Measurements from ENCODE around the gene BAG5. TPM values are rescaled to one million over a fixed set of nuclear protein-coding genes. Genes with fewer than 3 reads are reported as not detected.
"Not testable (repeated sequence)": the region's sequence is repeated elsewhere in the genome, so short reads cannot be mapped to it uniquely, and the experiment has no call there.

The BAG5 gene
- 26.9 and 28.8 TPM in 2 replicates for total RNA-seq

DNA sequence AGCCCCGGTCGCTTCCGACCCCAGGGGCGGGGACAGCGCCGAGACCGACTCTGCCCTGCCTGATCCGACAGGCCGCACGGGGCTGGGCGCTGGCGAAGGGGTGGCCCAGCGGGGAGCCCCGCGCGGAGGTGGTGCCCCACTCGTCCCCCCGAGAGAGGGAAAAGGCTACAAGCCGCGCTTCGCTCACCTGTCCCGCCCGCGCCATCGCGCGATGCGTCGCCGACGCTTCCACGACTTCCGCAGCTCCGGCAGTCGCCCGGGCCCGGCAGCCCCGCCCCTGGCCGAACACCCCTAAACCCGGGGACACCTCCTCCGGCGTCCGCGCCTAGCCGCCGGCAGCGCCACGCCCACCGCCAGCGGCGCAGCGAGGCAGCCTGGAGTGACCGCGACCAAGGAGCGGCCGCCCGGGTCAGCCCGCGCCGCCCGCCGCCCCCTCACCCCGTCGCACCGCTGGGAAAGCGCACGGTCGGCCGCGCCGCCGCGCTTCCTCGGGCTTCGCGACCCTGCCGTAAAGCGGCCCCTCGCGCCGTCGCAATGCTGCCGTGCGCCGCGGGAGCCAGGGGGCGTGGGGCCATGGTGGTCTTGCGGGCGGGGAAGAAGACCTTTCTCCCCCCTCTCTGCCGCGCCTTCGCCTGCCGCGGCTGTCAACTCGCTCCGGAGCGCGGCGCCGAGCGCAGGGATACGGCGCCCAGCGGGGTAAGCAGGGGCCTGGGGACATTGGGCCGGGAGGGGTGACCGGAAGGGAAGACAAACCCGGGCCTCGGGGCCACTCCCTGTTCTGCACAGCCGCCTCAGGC lies at the start of gene BAG5, which contains the start of gene COA8:
Gene BAG5, minus strand, starts transcription at position 229 of the 797 bp plus-strand sequence. CDS start 1,493 bp downstream, outside the sequence.
Gene COA8, plus strand, starts transcription at position 532 of the 797 bp plus-strand sequence. Its CDS starts 42 bp downstream, at position 574.
- Mint-ChIP-seq H3K27me3 (no peaks in the 10 kb centered on the region), H3K4me3 (peak within 1 kb of the TSS; percentile 89), H3K4me1 (peaks cover 52% of the 10 kb centered on the region), H3K36me3 (ENCODE audit: low read depth) (peaks cover 40% of the 10 kb centered on the region), H3K27ac (peak within 1 kb of the TSS; percentile 79), H3K9me3 (no peaks in the 10 kb centered on the region)
- POLR2A ChIA-PET, result interaction anchor here (0.7 to 2.1 kb wide), 8 partner anchors 33 to 228 kb away, joined by 3 to 15 read pairs (median 4); partner anchors contain the start of genes EIF5 and KLC1
- CTCF ChIA-PET, result interaction anchor here (0.6 to 1.1 kb wide), 2 partner anchors 9 to 868 kb away, joined by 3 to 4 read pairs; no protein-coding TSS in a partner anchor
- intact Hi-C loops (cut with micrococcal nuclease), result loop anchor here (1.0 to 10.0 kb wide), 6 partner anchors 35 to 282 kb away; partner anchors contain the start of genes EIF5, KLC1, MARK3 and PPP1R13B
- ATAC-seq (ENCODE audit: low read depth) (peak; percentile 79), DNase-seq (peak; percentile 89)
- no peak for TF ChIP-seq CTCF (IDR thresholded peaks at IDR 0.05)

- no peak overlapping the region for H3K27ac Mint-ChIP-seq
- H3K9me3 Mint-ChIP-seq, result peaks cover 6% of the 10 kb centered on the region
- H3K27me3 Mint-ChIP-seq, result peaks cover 8% of the 10 kb centered on the region
- no peak for TF ChIP-seq CTCF (IDR thresholded peaks at IDR 0.05)
- DNase-seq (no peak), ATAC-seq (ENCODE audit: low read depth) (no peak)
- peaks cover 3% of the 10 kb centered on the region for H3K36me3 Mint-ChIP-seq (ENCODE audit: low read depth)
- CTCF ChIA-PET, result no interaction called here
- intact Hi-C loops (cut with micrococcal nuclease), result no loop called here
- POLR2A ChIA-PET, result no interaction called here
- H3K4me3 Mint-ChIP-seq, result no peak overlapping the region
- H3K4me1 Mint-ChIP-seq, result peaks cover 18% of the 10 kb centered on the region
Measured at GRCh38 chr14:103611215-103611614, 48.8 kb upstream of the BAG5 start.

DNA sequence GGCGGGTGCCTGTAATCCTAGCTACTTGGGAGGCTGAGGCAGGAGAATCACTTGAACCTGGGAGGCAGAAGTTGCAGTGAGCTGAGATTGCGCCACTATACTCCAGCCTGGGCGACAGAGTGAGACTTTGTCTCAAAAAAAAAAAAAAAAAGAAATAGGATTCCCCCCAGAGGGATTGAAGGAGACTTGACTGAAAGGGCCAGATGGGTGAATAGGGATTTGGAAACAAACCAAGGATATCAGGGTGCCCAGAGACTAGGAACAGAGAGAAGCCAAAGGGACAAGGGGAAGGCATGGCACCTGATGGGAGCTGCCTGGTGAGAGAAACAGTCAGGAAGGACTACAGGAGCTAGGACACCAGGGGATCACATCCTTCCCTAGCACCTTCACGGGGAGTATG lies 46.6 kb upstream of the BAG5 start:
- H3K36me3 Mint-ChIP-seq (ENCODE audit: low read depth); DNase-seq; intact Hi-C loops (cut with micrococcal nuclease); POLR2A ChIA-PET; H3K4me3 Mint-ChIP-seq; H3K27ac Mint-ChIP-seq; ATAC-seq (ENCODE audit: low read depth); H3K9me3 Mint-ChIP-seq; H3K27me3 Mint-ChIP-seq: not testable (repeated sequence)
- CTCF ChIA-PET, result interaction anchor here (1.0 kb wide), 1 partner anchor 71 kb away, joined by 3 read pairs; no protein-coding TSS in a partner anchor
- H3K4me1 Mint-ChIP-seq, result peaks cover 18% of the 10 kb centered on the region

GRCh38 chr14:103607822-103608221 lies 45.4 kb upstream of the BAG5 start:
- CTCF ChIA-PET, result no interaction called here
- no peak for TF ChIP-seq CTCF (IDR thresholded peaks at IDR 0.05)
- no peak overlapping the region for H3K27ac Mint-ChIP-seq
- peaks cover 6% of the 10 kb centered on the region for H3K27me3 Mint-ChIP-seq
- peaks cover 18% of the 10 kb centered on the region for H3K4me1 Mint-ChIP-seq
- POLR2A ChIA-PET, result no interaction called here
- intact Hi-C loops (cut with micrococcal nuclease), result loop anchor here (1.0 to 2.0 kb wide), 2 partner anchors 17 to 71 kb away; no protein-coding TSS in a partner anchor
- ATAC-seq (ENCODE audit: low read depth) (no peak), DNase-seq (no peak)
- H3K4me3 Mint-ChIP-seq, result peak overlapping the region; percentile 79
- peaks cover 3% of the 10 kb centered on the region for H3K36me3 Mint-ChIP-seq (ENCODE audit: low read depth)
- peaks cover 6% of the 10 kb centered on the region for H3K9me3 Mint-ChIP-seq

- ChIA-PET CTCF (interaction anchor here (0.7 kb wide), 1 partner anchor 73 kb away, joined by 4 read pairs; no protein-coding TSS in a partner anchor), POLR2A (no interaction called here)
- Mint-ChIP-seq H3K4me3 (peak overlapping the region; percentile 79), H3K27ac (no peak overlapping the region), H3K27me3 (peaks cover 6% of the 10 kb centered on the region), H3K4me1 (peaks cover 18% of the 10 kb centered on the region), H3K9me3 (peaks cover 6% of the 10 kb centered on the region), H3K36me3 (ENCODE audit: low read depth) (peaks cover 3% of the 10 kb centered on the region)
- no peak for TF ChIP-seq CTCF (IDR thresholded peaks at IDR 0.05)
- intact Hi-C loops (cut with micrococcal nuclease), result loop anchor here (1.0 to 2.0 kb wide), 2 partner anchors 18 to 72 kb away; no protein-coding TSS in a partner anchor
- ATAC-seq (ENCODE audit: low read depth) (peak; percentile 80), DNase-seq (peak; percentile 25)
Measured at GRCh38 chr14:103606963-103607668, 44.7 kb upstream of the BAG5 start.
